H1 (cell line): ENCODE data around the gene PPOX. TPM values are rescaled to one million over a fixed set of nuclear protein-coding genes. Genes with fewer than 3 reads are reported as not detected.

ENCODE experiments used
- CTCF ChIA-PET: fragments of 300-600 bp; sonication (Branson Sonifier 250); formaldehyde crosslinking; loops from one replicate; lab custom pipeline; 2021; ENCODE audit not compliant: partially characterized antibody; lab: Charles Lee
- POLR2A ChIA-PET: fragments of 300-600 bp; sonication (Branson Sonifier 250); formaldehyde crosslinking; loops from one replicate; lab custom pipeline; 2021; ENCODE audit warnings: inconsistent platforms; ENCODE audit not compliant: partially characterized antibody; lab: Charles Lee
- DNase-seq, 2 experiments: peaks; one replicate each; pipeline versions ENCODE4 v3.0.0 to v3.0.0-alpha.2; 2010 to 2022; ENCODE audit warnings: low spot score in 2 of 2, low read depth in 1 of 2, mixed read lengths in 1 of 2
- FAIRE-seq: peaks from 2 replicates; lab custom pipeline; 2011; peaks lifted over from hg19 to GRCh38; lab: Jason Lieb, UNC
- H2AFZ ChIP-seq: 2 replicates; pipeline ENCODE4 v1.8.1; 2012; ENCODE audit warnings: low read length, inconsistent platforms
- H2AK5ac ChIP-seq: 2 replicates; pipeline ENCODE4 v1.6.1; 2013; ENCODE audit warnings: low read depth, low read length
- H2BK120ac ChIP-seq: replicated peaks from 2 replicates; pipeline ENCODE3; 2013; ENCODE audit warnings: low read depth, low read length, inconsistent platforms
- H2BK12ac ChIP-seq: 2 replicates; pipeline ENCODE4 v1.6.1; 2013; ENCODE audit warnings: low read depth, low read length
- H2BK15ac ChIP-seq: 2 replicates; pipeline ENCODE4 v1.6.1; 2013; ENCODE audit warnings: low read length
- H2BK20ac ChIP-seq: 2 replicates; pipeline ENCODE4 v1.6.1; 2013; ENCODE audit warnings: low read length
- H2BK5ac ChIP-seq: 2 replicates; pipeline ENCODE4 v1.6.1; 2013; ENCODE audit warnings: low read depth, low read length
- H3K14ac ChIP-seq: 2 replicates; pipeline ENCODE4 v1.6.1; 2013; ENCODE audit warnings: inconsistent platforms; ENCODE audit not compliant: insufficient read length
- H3K18ac ChIP-seq: 2 replicates; pipeline ENCODE4 v1.6.1; 2013; ENCODE audit warnings: low read length; ENCODE audit errors: extremely low read depth
- H3K23ac ChIP-seq: 2 replicates; pipeline ENCODE4 v1.6.1; 2013; ENCODE audit warnings: inconsistent platforms; ENCODE audit not compliant: insufficient read length
- H3K23me2 ChIP-seq: 2 replicates; pipeline ENCODE4 v1.6.1; 2013; ENCODE audit warnings: low read depth, low read length
- H3K27ac ChIP-seq: 2 replicates; pipeline ENCODE4 v1.6.1; 2011; ENCODE audit warnings: low read depth, low read length, inconsistent platforms
- H3K27me3 ChIP-seq, 4 experiments: replicated peaks in 1 of 4; 1 replicate in 1 of 4; 2 replicates in 3 of 4; pipeline versions ENCODE4 v1.6.1 to v1.8.1; 2011 to 2013; ENCODE audit warnings: low read length in 3 of 4, mild to moderate bottlenecking in 3 of 4, inconsistent platforms in 2 of 4, mixed read lengths in 2 of 4, moderate library complexity in 1 of 4; ENCODE audit not compliant: control insufficient read depth in 3 of 4, insufficient read depth in 3 of 4; ENCODE audit errors: extremely low read depth in 1 of 4
- H3K36me3 ChIP-seq, 4 experiments: 2 replicates each; pipeline versions ENCODE4 v1.6.1 to v1.8.1; 2011 to 2013; ENCODE audit warnings: mild to moderate bottlenecking in 4 of 4, low read length in 3 of 4, moderate library complexity in 2 of 4, control low read depth in 1 of 4, inconsistent platforms in 1 of 4; ENCODE audit not compliant: insufficient read depth in 4 of 4, control insufficient read depth in 2 of 4
- H3K4ac ChIP-seq: replicated peaks from 2 replicates; pipeline ENCODE3; 2013; ENCODE audit warnings: low read length, low read depth, mixed read lengths, inconsistent platforms; ENCODE audit not compliant: insufficient read length
- H3K4me1 ChIP-seq, 4 experiments: replicated peaks in 1 of 4; 1 replicate in 1 of 4; 2 replicates in 3 of 4; pipeline versions ENCODE4 v1.6.1 to v1.8.1; 2011 to 2013; ENCODE audit warnings: low read length in 3 of 4, inconsistent platforms in 2 of 4, mixed read lengths in 1 of 4; ENCODE audit not compliant: insufficient read depth in 4 of 4, control insufficient read depth in 3 of 4
- H3K4me2 ChIP-seq, 2 experiments: 2 replicates each; pipeline versions ENCODE4 v1.6.1 to v1.8.1; 2011 to 2013; ENCODE audit warnings: low read depth in 2 of 2, low read length in 2 of 2, control low read depth in 1 of 2, inconsistent platforms in 1 of 2, mild to moderate bottlenecking in 1 of 2; ENCODE audit not compliant: insufficient read depth in 1 of 2
- H3K4me3 ChIP-seq, 4 experiments: fragments of 200-600, 300-600 bp in 1 of 4; sonication (generic), shearing (Covaris generic), sonication (Bioruptor Twin) in 1 of 4; 2 replicates each; pipeline versions ENCODE4 v1.5.1 to v1.8.1; 2011 to 2016; ENCODE audit warnings: low read length in 4 of 4, low read depth in 3 of 4, control low read depth in 2 of 4, inconsistent platforms in 2 of 4, mild to moderate bottlenecking in 2 of 4, mixed read lengths in 1 of 4, moderate library complexity in 1 of 4; ENCODE audit not compliant: insufficient read depth in 2 of 4; ENCODE audit errors: extremely low read depth in 1 of 4
- H3K56ac ChIP-seq: replicated peaks from 2 replicates; pipeline ENCODE3; 2013; ENCODE audit warnings: low read depth, mild to moderate bottlenecking, mixed read lengths, low read length, inconsistent platforms; ENCODE audit not compliant: insufficient read length
- H3K79me1 ChIP-seq: 2 replicates; pipeline ENCODE4 v1.6.1; 2013; ENCODE audit warnings: low read depth, low read length, control low read depth
- H3K79me2 ChIP-seq, 2 experiments: 2 replicates each; pipeline versions ENCODE4 v1.6.1 to v1.8.1; 2012 to 2013; ENCODE audit warnings: low read length in 2 of 2, mild to moderate bottlenecking in 2 of 2, inconsistent platforms in 1 of 2; ENCODE audit not compliant: insufficient read depth in 2 of 2, control insufficient read depth in 1 of 2
- H3K9ac ChIP-seq, 4 experiments: replicated peaks in 1 of 4; 1 replicate in 1 of 4; 2 replicates in 3 of 4; pipeline versions ENCODE4 v1.6.1 to v1.8.1; 2011 to 2013; ENCODE audit warnings: low read depth in 3 of 4, low read length in 3 of 4, control low read depth in 2 of 4, mild to moderate bottlenecking in 2 of 4, moderate library complexity in 2 of 4, inconsistent platforms in 1 of 4; ENCODE audit errors: extremely low read depth in 1 of 4
- H3K9me3 ChIP-seq, 2 experiments: 2 replicates each; pipeline versions ENCODE4 v1.6.1 to v1.8.1; 2012 to 2013; ENCODE audit warnings: mild to moderate bottlenecking in 2 of 2, moderate library complexity in 2 of 2, control low read depth in 1 of 2, inconsistent platforms in 1 of 2, low read depth in 1 of 2, low read length in 1 of 2, mixed read lengths in 1 of 2; ENCODE audit not compliant: insufficient read depth in 2 of 2
- H4K20me1 ChIP-seq, 2 experiments: replicated peaks in 1 of 2; 2 replicates each; pipeline versions ENCODE3 to v1.8.1; 2011 to 2013; ENCODE audit warnings: inconsistent platforms in 2 of 2, low read length in 2 of 2, mild to moderate bottlenecking in 1 of 2; ENCODE audit not compliant: insufficient read depth in 2 of 2, control insufficient read depth in 1 of 2
- H4K5ac ChIP-seq: 2 replicates; pipeline ENCODE4 v1.6.1; 2013; ENCODE audit warnings: low read length, low read depth, mixed read lengths, inconsistent platforms; ENCODE audit not compliant: insufficient read length
- H4K8ac ChIP-seq: 2 replicates; pipeline ENCODE4 v1.8.0; 2013; ENCODE audit warnings: mild to moderate bottlenecking, moderate library complexity, low read length, inconsistent platforms; ENCODE audit not compliant: insufficient read depth; ENCODE audit errors: extremely low read depth
- H4K91ac ChIP-seq: replicated peaks from 2 replicates; pipeline ENCODE3; 2013; ENCODE audit warnings: low read length, mixed read lengths, inconsistent platforms; ENCODE audit not compliant: insufficient read length
- ATF2 ChIP-seq: IDR thresholded peaks from 2 replicates; pipeline ENCODE4 v1.6.1; 2012; ENCODE audit warnings: low read length, inconsistent platforms
- FOSL1 ChIP-seq: IDR thresholded peaks from 2 replicates; pipeline ENCODE4 v1.6.1; 2011; ENCODE audit warnings: mild to moderate bottlenecking, low read depth, low read length, moderate library complexity; ENCODE audit not compliant: insufficient read depth
- KDM1A ChIP-seq: fragments of 200-600, 300-600 bp; sonication (generic); IDR thresholded peaks from 2 replicates; pipeline ENCODE4 v1.7.1; 2016; ENCODE audit warnings: mild to moderate bottlenecking, low read length, borderline replicate concordance
- KDM5A ChIP-seq: fragments of 200-600 bp; IDR thresholded peaks from 2 replicates; pipeline ENCODE4 v1.7.1; 2012; ENCODE audit warnings: mild to moderate bottlenecking, low read length, inconsistent platforms, mixed read lengths
- RNF2 ChIP-seq: fragments of 200-900, 300-1000 bp; sonication (generic); IDR thresholded peaks from 2 replicates; pipeline ENCODE4 v1.7.1; 2016; ENCODE audit warnings: borderline replicate concordance, low read depth, mild to moderate bottlenecking, antibody characterized with exemption, low read length; ENCODE audit not compliant: poor library complexity, severe bottlenecking; ENCODE audit errors: missing control alignments
- whole genome bisulfite sequencing, 2 experiments: shearing (Covaris generic) in 1 of 2; methylation state at CpG; one replicate each; pipeline versions ENCODE4 v1.1.6 to v1.1.7; 2013 to 2015; ENCODE audit warnings: low lambda C conversion rate in 2 of 2, mixed read lengths in 2 of 2, inconsistent platforms in 1 of 2, low coverage in 1 of 2, missing lambda C conversion rate in 1 of 2; ENCODE audit not compliant: insufficient replicate concordance in 2 of 2, insufficient coverage in 1 of 2, insufficient read length in 1 of 2; ENCODE audit errors: extremely low coverage in 1 of 2, missing lambda C conversion rate in 1 of 2; 5-methylcytosine and 5-hydroxymethylcytosine counted together
- polyA plus RNA-seq, 7 experiments: library from polyadenylated mRNA; depleted of rRNA in 3 of 7; stranded (reverse) in 5 of 7; unstranded in 2 of 7; fragments of >200 nt in 5 of 7; fragments of 200-250 nt in 2 of 7; gene quantifications; 1 replicate in 5 of 7; 2 replicates in 1 of 7; 4 replicates in 1 of 7; pipeline versions ENCODE4 v1.2.1 to v1.2.3, GENCODE V29; 2011 to 2013; ENCODE audit warnings: missing spikeins in 2 of 7, mixed read lengths in 2 of 7
- total RNA-seq: library from RNA; stranded (reverse); fragmentation: NEBNext Ultra II Directional; extraction: Animal tissue kit (Norgen Biotek cat#: 25700); gene quantifications from 2 replicates; pipeline ENCODE4 v1.2.1, GENCODE V29; 2021

PPOX gene
- total and polyA plus RNA-seq, 2 of the 8 experiments (the other 6 are each of a cell fraction or from before 2014, with no cell fraction given) = 39.4 to 40.4 TPM

- peaks cover 0 to 1% of the 10 kb centered on the region in 2 experiments for H4K20me1 ChIP-seq
- H3K4me1 ChIP-seq = no peaks in the 10 kb centered on the region
- ChIA-PET POLR2A (interaction anchor here (0.6 to 1.7 kb wide), 4 partner anchors 8 to 246 kb away, joined by 3 to 5 read pairs (median 4); partner anchors contain the start of genes DEDD and F11R), CTCF (interaction anchor here (0.6 to 7.3 kb wide), 18 partner anchors 9 to 978 kb away, joined by 3 to 58 read pairs (median 4); partner anchors contain the start of genes ARHGAP30, KLHDC9, NIT1 and PFDN2)
- FAIRE-seq (no peak), DNase-seq (no peak)
- H3K4me2 ChIP-seq = no peak overlapping the region
- no peak overlapping the region for H4K91ac ChIP-seq
- H3K18ac ChIP-seq = no peak overlapping the region
- H2BK5ac ChIP-seq = no peak overlapping the region
- TF ChIP-seq ATF2 = no peak
- no peak for TF ChIP-seq RNF2
- TF ChIP-seq KDM5A = no peak
- TF ChIP-seq KDM1A = no peak
- TF ChIP-seq FOSL1 = no peak
- H3K9me3 ChIP-seq = no peaks in the 10 kb centered on the region
- no peak overlapping the region for H2AK5ac ChIP-seq
- H4K5ac ChIP-seq = no peak overlapping the region
- H2BK120ac ChIP-seq = no peak overlapping the region
- peaks cover 6% of the 10 kb centered on the region; the same call in 1 of the 2 replicates for H3K79me1 ChIP-seq
- H3K79me2 ChIP-seq = no peaks in the 10 kb centered on the region
- no peak overlapping the region for H3K4ac ChIP-seq
- no peak overlapping the region for H3K4me3 ChIP-seq
- no peaks in the 10 kb centered on the region for H3K23me2 ChIP-seq
- H3K23ac ChIP-seq = no peak overlapping the region
- no peak overlapping the region for H3K27ac ChIP-seq
- H3K9ac ChIP-seq = no peak overlapping the region
- WGBS, 2 experiments = 95% methylated on average over 29 of the region's 29 CpGs; no CpG with 5 or more reads in 1 of the 2 experiments
- H3K56ac ChIP-seq = no peak overlapping the region
- H3K27me3 ChIP-seq = no peaks in the 10 kb centered on the region
- H3K36me3 ChIP-seq = no peaks in the 10 kb centered on the region; a peak in 1 of 8 replicates
- H2BK20ac ChIP-seq = no peak overlapping the region
- H2AFZ ChIP-seq = no peak overlapping the region
- no peak overlapping the region for H4K8ac ChIP-seq
- no peak overlapping the region for H2BK15ac ChIP-seq
- no peak overlapping the region for H2BK12ac ChIP-seq
- H3K14ac ChIP-seq = no peak overlapping the region
Observed at GRCh38 chr1:161140755-161141400, 25.3 kb upstream of the PPOX start.
